HS-27A (cell line): ENCODE data around the gene EPHX1.

Experiments
- DNase-seq: peaks from one replicate; pipeline ENCODE4 v3.0.0-alpha.2; 2012; ENCODE audit warnings: low read depth, missing footprints

The EPHX1 gene

DNA sequence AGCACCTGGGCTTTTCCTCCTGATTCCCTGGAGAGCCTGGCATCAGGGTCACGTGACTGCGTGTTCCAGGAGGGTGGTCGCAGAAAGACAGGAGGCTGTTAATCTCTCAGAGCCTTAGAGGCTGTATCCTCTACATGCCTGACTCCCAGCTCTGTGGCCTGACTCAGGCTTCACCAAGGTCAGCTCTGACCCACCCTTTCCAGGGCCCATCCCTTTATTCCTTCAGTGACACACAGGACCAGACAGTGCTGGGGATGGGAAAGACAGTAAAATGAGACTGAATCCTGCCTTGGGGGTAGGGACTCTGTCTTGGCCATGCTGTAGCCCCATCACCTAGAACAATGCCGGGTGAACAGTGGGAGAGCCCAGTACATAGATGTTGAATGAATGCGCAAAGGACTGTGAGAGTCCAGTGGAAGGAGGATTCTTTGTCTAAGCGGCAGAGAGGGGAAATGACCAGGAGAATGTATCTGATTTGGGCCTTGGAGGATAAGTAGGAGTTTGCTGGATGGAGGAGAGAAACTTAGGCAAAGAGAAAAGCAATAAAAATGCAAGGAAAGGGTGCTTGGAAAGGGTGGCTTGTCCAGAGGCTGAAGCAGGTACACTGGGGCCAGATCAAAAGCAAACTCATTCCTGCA, 33.0 kb downstream of the EPHX1 start:
- DNase-seq: no peak

DNA sequence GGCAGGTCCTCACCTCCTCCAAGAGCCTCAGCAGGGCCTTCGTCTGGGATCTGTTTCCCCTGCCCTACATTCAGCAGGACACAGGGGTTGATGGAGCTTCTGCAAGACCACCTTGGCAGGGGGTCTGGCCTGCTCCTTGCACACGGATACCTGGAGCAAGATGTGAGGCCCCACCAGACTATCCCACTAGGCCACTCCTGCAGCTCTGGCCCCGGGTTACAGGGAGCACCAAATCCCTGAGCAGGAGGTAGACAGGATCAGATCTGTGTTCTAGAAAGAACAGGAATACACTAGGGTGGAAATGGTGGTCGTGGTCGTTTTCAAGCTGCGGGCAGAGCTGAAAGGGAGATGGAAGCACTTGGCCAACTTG, 33.5 kb downstream of the EPHX1 start:
- no peak for DNase-seq

DNA sequence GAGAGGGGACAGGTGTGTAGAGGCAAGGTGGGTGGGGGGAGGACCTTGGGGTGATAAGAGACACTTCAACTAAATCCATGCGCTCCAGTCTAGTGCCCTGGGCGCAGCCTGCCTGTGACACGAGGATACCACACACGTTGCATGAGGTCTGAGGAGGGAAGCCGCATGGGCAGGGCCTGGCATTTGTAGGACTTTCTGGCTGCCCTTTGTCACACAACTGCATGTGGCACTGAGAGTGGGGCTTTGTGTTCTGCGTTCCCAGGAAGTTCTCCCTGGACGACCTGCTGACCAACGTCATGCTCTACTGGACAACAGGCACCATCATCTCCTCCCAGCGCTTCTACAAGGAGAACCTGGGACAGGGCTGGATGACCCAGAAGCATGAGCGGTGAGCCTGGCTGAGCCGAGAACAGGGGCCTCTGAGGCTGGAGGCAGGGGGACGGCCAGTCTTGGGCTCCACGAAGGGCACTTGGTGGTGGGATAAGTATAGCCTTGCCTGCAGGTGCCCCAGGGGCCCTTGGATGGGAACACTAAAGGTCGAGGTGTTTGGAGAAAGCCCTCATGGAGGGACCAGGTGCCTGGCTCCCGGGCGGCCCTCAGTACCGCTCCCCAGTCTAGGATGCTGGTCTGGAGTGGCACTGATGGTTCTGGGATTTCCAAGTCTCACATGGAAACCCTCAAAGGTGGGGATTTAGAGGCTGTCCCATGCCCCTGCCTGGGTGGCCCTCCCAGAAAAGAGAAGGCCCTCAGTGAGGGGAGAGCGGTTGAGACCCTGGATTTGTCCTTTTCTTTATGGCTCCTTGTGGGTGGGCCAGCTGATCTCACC, 34.5 kb downstream of the EPHX1 start:
- DNase-seq: no peak

DNA sequence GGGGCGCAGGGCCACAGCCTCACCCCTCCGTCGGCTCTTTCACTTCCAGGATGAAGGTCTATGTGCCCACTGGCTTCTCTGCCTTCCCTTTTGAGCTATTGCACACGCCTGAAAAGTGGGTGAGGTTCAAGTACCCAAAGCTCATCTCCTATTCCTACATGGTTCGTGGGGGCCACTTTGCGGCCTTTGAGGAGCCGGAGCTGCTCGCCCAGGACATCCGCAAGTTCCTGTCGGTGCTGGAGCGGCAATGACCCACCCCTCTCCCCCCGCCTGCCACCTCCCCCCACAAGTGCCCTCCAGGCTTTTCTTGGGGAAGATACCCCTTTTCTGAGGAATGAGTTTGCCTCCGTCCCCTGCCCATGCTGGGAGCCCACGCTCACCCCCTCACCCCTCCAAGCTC, 35.2 kb downstream of the EPHX1 start:
- no peak for DNase-seq

DNA sequence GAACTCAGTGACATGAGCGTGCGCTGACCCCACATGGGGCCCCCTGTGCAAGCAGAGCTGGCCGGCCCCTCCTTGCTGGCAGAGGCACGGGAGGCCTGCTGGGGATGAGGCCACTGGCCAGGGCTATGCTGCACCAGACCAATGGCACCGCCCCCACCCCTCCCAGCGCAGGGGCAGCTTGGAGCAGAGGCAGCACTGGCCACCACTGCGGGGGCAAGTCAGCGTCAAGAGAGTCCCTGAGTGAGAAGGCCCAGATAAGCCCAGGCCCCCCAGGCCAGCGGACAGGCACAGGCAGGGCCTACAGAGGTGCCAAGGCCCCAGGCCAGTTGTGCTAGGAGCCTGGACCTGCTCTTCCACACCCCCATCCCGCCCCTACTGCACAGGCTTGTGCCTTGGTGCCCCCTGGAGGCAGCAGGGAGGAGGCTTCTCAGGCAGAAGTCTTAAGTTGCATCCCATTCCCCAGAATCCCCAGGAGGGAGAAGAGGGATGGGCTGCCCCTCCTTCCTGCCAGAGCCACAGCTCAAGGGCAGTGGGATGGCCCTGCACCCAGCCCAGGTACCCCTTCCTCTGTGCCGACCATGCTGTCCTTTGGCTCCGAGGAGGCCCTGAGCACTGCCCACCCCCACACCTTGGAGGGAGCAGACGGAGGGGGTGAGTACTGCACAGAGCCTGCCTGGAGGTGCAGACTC, 35.8 kb downstream of the EPHX1 start:
- DNase-seq: no peak

DNA sequence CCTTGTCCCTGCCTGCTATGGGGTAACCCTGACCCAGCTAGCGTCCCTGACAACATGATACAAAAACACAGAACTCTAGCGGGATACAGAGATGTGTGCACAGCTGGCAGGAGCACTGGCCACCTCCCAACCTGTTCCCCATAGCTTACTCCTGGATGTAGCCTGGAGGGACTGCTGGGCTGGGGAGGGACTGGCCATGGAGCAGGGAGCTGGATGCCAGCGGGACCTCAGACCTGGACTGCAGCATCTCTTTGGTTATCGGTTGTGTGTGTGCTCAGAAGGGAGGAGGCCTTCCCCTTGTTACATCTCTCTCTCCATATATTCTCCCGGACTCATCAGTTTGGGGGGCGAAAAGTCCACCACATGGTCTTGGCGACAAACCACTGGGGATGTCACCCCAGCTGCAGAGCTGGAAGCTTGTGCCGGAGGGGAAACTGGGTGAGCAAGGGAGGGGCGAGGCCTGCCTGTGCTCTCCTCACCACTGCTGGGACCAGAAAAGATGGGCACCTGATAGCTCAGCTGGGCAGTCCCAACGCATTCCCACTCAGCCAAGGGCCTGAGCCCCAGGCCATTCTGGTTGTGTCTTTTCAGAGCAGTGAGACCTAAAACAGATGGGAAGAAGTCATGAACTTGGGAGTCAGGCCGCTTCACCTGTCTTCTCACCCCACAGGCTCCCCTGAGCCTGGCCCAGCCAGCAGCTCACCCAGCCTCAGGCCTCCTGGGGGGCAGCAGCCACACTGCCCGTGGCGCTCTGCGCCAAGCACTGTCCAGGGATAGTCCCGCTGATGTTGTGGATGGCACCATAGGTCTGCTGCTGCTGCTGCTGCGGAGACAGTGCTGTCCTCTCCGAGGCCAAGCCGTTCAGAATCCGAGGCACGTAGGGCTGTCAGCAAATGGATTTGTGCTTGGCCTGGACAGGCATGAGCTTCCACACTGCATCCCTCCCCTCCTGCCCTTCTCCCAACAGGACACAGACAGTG, 36.7 kb downstream of the EPHX1 start:
- no peak for DNase-seq

DNA sequence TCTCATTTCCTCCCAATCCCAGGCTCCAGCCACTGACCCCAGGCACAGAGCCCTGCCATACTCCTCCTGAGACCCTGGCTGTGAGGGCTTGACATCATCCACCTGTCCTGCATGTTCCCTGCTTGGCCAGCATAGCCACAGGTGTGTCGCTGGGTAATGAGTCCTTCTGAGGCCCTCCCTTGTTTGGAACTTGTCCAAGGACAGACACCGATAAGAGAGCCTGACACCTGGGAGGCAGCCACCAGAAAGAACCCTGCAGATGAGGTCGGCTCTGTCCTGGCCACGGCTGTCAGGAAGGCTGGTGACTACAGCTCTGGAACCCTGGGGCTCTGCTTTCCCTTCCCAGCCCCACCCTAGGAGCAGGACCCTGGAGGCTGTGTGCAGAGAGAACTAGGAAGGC, 37.7 kb downstream of the EPHX1 start:
- DNase-seq: no peak

DNA sequence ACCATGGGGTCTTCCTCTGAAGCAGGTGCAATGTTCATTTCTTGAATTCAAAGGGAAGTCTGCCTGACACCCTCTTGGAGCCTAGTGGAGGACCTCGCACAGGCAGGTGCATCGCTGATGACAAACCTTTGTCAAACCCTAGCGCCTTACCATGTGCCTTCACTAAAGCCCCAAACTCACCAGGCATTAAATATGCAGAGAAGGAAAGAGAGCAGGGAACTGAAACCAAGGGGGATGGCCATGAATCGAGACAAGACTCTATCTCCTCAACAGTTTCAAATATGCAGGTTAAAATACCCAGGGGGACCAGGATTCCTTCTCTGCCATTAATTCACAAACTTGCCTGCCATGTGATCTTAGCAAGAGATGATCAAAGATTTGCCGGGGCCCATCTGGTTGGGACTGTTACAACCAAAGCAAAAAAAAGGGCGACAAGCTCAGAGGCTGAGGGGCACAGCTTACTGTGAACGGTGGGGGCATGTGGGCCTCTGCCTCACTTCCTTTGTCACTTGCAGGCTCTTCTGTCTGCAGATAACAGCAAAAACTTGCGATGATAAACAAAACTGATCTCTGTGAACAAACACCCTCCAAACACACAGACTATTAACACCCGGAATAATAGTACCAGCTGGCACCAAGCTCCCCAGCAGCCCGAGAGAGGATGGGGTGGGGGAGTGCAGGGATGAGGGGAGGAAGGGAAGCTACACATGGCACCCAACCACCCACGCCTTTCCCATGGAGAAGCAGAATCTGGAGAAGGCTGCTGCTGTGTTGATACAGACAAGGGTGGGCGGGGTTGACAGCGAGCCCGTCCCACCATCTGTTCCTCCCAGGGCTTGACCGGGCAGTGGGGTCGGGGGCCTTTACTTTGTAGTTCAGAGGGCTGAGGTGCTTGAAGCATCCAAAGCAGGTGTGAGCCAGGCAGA, 38.4 kb downstream of the EPHX1 start:
- DNase-seq: no peak

DNA sequence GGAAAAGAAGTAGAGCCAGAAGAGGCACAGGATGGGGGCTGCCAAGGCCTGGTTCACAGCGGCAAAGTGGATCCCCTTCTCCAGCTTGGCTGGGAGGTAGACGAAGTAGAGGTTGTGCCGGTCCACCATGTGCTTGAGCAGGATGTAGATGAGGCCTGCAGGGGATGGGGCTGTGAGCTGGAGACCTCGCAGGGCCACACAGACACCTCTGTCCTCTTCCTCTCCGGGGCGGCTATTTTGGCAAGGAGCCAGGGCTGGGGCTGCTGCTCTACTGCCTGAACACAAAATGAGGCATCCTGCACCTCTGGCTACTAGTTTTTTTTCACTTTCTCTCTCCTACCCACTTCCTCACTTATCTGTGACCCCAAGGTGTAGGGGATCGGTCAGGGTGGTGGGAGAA, 40.0 kb downstream of the EPHX1 start:
- DNase-seq: no peak

DNA sequence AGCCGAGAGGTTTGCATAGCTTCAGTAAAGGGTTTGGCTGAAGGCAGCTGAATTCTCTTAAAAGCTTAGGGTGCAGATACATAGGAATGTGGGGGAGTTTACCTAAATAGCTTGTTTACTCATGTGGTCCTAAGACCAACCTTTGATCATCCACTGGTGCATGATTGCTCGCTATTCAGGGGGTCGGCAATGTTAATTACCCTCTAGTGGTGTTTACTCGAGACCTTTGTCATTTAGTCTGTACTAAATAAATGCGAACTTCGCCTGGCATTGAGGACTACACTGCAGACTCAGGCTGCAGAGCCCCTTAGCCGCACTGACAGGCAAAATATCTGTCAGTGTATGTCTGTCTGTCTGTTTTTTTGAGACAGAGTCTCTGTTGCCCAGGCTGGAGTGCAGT, 40.4 kb downstream of the EPHX1 start:
- DNase-seq: no peak

DNA sequence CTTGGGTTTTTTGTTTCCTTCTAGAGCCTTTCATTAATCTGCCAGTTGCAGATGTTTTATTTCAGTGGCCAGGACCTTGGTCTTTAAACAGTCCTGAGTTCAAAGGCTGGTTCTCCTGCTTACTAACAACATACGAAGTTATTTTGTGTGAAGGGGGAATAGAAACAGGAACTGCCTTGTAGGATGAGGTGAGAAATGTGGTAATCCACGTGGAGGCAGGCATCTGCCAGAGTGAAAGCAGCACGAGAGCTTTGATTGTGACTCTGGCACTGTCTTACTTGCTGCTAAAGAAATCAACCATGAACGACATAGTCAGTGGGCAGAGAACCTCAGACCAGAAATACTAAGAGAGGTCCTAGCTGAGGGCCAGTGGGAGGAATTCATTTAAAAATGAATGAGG, 41.9 kb downstream of the EPHX1 start:
- DNase-seq: no peak

DNA sequence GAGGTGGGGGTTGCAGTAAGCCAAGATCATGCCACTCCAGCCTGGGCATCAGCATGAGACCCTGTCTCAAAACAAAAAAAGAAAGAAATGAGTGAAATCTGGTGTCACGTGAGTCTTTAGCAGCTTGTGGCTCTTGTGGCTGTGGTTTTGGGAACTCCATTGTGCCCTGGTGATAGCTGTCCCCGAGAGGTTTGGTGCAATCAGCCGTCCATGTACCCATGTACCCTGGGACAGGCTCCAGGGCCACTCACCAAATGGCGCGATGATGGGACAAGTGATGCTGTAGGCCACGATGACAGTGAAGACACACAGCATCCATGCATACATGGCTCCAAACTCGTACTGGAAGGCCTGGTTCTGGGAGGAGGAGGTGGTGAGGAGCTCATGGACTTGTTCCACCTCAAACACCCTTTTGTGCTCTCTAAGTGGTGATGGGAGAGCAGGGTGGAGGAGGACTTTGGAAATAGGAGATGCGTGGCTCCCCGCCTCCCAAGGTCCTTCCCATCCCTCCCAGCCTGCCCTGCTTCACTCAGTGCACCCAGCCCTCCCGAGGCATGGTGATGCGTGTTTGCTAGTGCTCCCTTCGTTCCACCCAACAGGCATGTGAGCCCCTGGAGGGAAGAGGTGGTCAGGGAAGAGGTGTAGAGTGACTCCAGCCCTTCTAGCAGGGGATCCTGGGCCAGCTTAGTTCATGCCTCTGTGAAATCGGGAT, 42.6 kb downstream of the EPHX1 start:
- DNase-seq: no peak

DNA sequence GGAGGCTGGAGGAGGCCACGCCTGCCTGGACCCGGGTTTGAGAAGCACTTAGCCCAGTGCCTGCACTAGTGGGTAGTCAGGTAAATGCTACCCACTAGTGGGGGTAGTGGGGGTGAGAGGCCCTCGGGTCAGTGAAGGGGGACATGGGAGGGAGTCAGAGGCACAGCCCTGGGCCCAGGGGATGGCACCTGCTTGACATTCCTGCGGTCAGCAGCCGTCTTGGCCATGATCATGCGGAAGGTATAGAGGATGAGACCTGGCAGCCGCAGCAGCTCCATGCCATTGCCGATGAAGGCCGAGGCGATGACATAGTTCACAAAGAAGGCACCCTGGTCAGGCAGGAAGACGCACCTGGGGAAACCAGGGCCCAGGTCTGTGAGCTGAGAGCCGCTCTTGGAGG, 43.5 kb downstream of the EPHX1 start:
- no peak for DNase-seq

DNA sequence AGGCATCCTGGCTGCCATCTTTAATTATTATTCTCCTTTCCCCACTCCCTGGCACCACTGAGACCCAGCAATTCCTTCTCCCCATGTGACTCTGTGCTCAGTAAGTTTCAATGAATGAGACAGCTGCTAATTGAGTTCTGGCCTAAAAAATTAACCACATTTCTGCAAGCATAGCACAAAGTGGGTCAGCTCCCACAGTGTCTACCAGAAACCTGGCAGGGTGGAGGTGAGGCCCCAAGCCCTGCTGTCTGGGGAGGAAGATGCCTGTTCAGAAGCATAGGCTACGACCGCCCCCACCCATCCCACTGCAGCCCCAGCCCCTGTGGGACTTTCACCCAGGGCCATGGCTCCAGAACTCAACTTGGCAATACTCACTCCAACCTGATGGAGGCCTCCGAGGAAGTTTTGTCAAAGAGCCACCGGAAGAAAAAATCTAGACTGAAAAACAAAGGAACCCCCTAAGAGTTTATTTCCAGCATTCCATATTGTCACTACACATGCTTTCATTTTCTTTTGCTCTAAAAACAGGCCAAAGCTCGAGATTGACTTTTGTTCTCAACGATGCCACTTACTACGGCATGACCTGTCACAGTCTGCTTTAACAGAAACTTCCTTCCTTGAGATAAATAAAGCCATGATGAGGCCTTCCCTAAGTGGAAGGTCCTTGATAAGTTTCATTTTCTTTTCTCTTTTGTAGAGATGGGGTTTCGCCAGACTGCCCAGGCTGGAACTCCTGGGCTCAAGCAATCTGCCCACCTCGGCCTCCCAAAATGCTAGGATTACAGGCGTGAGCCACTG, 45.8 kb downstream of the EPHX1 start:
- DNase-seq: no peak

DNA sequence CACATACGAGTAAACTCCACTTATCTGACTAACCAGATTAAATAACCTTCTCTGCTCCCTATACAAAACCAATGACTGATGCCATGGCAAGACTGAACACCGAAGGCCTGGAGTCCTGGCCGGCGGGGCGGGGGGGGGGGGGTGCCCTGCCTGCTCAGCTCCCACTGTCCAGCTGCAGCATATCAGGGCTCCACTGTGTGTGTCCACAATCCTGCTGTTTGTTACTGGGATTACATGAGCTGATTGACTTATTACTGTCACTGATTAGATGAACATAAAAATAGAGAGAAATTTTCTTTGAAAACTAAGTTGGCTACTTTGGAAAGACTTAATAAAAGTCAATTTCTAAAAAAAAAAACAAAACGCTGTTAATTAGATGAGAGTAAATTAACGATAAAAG, 47.3 kb downstream of the EPHX1 start:
- DNase-seq: no peak

DNA sequence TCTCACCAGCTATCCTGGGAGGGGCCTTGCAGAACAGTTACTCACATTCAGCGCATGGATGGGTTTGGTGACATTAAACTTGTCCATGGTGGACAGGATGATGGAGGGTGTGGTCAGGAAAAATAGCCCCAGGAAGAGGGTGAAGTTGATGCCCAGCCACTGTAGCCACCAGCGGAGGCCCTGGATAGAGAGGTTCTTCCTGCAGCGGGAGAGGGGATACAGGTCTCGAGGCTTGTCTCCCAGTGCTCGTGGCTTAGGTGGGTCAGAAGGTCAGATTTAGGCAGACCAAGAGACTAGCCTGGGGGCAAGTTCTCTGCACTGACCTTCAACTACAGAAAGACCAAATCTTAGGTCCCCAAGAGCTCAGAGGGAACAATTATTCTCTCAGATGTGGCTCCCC, 49.2 kb downstream of the EPHX1 start:
- DNase-seq: no peak

DNA sequence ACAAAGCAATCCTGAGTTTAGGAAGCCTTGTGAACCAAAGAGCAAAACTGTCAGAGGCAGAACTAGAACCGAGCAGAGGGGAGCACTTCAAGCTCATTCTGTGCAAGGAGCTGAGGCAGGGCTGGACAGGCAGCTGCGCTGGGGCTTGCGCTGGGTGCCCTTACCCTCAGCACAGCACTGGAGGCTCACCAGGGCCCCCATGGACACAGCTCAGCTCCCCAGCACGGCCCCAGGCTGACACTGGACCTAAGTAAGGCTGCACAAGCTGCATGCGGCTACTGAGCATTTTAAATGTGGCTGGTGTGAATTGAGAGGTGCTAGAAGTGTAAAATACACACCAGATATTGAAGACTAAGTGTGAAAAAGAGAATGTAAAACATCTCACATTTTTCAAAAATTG, 50.2 kb downstream of the EPHX1 start:
- DNase-seq: no peak

DNA sequence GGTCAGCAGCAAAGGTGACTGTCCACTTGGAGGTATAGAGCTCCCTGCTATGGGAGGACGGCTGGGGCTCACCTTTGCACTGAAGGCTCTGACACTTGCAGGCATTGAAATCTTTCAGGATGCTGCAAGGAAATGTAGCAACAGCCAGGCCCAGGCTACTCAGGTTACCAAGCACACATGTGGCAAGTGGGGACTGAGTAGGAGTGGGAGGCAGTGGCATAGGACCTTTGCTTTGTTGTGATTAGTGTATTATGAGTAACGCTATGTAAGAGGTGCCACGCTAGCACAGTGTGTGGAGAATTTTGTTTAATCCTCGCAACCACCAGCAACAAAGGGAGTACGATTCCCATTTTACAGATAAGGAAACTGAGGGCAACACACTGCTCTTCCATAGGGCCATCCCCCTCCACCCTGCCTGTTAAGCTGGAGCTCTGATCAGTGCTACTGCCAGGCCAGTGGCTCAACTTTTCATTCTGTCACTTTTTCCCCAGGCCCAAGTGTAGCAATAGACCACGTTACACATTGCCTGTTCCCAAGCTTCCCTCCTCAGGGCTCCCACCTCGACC, 51.0 kb downstream of the EPHX1 start:
- DNase-seq: no peak
